NCI-H1436 (cell line): Measurements from ENCODE around the gene MGAT5.
A peak's percentile ranks its signal among the peaks of the same experiment; 100 is the strongest.

Experiments
- DNase-seq: peaks from one replicate; lab custom pipeline; 2025; lab: John Stamatoyannopoulos, UW

MGAT5 gene

GRCh38 chr2:134401081-134401497, 147.2 kb downstream of the MGAT5 start:
- DNase-seq = no peak

GRCh38 chr2:134401789-134402188, 147.9 kb downstream of the MGAT5 start:
- no peak for DNase-seq

GRCh38 chr2:134402410-134402809, 148.5 kb downstream of the MGAT5 start:
- DNase-seq = no peak

GRCh38 chr2:134405611-134406081, 151.8 kb downstream of the MGAT5 start:
- DNase-seq = no peak

DNA sequence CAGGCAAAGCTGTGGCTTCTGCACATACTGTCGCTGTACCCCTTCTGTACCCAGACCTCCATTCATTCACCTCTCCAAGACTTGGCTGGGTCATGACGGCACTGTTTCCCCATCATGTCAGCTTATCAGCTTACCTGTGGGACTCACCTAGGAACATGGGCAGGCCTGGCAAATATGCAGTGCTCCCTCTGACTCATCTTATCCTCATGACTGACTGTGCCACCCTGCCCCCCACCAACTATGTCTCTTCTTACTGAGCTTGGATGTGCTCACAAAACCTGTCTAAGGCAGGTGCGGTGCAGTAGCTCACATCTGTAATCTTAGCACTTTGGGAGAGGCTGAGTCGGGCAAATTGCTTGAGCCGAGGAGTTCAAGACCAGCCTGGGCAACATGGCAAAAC, 152.4 kb downstream of the MGAT5 start:
- no peak for DNase-seq

GRCh38 chr2:134406736-134407135, 152.9 kb downstream of the MGAT5 start:
- no peak for DNase-seq

DNA sequence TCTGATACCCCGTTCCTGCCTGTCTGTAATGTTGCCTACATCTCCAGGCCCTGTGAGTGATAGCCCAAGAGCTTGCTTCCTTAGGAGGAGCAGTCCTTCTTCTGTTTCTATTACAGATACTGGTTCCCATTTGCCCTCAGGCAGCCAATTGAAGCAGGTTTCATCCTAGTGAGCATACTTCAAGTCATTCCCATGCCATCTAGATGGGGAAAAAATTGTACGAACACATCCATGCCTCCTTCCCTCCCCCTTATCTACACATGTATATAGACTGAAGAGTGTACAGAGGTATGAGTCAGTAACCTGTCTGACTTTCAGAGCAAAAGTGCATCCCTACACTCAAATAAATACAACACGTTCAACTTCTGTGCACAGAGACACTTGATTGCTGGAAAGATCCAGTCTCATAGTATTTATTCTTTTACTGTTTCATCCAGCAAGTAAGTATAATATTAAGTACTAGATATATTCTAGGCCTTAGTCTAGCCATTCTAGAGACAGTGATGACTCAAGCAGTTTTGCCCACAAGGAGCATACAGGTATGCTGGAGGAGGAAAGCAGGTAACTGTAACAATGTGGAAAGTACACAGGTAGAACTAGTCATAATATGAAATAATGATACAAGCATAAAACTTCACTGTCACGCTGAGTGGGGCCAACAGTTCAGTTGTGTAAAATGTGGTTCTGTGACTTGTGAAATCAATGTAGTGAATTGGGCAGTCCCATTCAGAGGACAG, 153.4 kb downstream of the MGAT5 start:
- DNase-seq = no peak

GRCh38 chr2:134408386-134408785, 154.5 kb downstream of the MGAT5 start:
- DNase-seq = no peak

DNA sequence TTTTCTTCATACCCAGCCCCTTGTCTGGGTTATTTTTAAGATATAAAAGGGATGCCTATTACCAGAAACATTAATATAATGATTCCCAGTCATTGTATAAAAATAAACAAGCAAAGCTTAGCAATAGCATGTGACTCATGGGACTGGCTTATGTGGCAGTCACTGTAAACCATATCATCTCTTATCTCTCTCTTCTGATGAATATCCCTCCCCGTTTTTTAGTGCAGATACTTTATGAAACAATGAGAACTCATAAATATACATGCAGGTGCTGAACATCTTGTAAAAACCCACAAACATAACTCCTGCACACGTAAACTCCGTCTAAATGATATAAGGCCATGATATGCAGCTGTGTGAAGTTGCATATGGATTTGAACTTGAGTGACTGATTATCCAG, 154.9 kb downstream of the MGAT5 start:
- no peak for DNase-seq

- DNase-seq = no peak
Observed at GRCh38 chr2:134410006-134410405, 156.1 kb downstream of the MGAT5 start.

GRCh38 chr2:134410831-134411231, 157.0 kb downstream of the MGAT5 start:
- DNase-seq = no peak

DNA sequence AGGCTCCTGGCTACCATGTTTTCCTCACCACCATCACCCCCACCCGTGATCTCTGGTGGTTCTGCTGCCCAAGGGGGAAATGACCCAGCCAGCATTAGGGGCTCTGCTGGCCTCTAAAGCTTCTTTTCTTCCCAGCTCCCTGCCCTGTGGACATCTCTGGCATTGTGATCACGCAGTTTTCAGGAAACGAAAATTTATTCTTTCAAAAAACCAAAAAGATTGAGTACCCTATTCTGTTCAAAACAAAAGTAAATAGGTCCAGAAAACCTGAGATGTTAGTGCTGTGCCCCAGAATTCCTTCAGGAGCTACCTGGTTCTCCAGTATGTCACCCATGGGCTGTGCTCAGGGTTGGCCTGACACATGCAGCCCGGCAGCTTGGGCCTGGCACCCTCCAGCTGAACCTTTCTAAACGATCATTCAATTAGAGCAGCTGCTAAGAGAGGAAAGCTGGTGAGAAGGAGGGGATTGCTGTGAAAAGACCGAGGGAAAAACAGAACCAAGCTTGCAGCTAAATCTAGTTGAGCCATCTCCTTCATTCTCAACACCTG, 157.5 kb downstream of the MGAT5 start:
- peak; percentile 72 for DNase-seq

DNA sequence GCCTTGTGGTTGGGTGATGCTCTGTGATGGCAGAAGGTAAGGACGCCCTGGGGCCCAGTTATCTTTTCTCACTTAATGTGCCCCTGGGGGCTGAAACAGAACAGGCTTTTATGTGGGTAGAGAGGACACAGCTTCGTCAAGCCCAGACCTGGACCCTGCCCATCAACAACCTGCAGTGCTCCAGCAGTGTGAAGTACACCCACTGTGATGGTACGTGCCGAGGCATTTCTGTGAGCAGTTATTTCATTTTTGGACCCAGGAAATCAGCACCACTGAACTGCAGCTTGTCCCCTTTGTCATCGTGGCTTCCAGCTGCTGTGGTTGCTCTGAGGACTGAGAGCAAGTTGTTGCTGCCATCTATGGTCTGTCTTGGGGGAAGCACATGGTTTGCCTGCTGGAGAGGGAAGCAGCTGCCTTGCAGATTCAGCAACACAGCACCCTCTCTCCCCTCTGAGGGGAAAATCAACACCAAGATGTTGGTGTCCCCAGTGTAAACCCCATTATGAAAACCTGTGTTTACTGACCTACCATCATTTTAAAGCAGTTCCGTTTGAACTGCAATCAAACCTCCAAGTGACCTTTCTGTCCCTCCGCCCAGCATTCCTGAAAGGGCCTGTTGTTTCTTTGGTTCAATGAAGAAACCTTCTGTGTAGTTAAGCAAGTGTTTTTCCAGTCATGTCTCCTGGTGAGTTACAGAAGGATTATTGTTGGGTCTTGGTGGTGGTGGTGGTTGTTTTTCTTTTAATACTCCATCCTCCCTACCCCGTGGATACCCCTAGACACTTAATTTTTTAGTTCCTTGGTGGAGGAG, 158.2 kb downstream of the MGAT5 start:
- peak; percentile 78 for DNase-seq

DNA sequence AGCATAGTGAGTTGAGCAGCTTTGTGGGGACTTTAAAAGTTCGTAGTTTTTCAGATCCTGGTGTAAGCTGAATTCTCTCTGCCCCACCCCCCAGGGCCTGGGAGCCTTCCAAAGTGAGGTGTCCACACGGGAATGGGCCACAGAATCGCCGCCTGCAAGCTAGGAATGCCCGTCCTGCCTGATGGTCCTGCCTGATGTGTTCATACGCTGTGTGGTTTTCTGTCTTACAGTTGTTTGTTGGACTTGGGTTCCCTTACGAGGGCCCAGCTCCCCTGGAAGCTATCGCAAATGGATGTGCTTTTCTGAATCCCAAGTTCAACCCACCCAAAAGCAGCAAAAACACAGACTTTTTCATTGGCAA, 158.7 kb downstream of the MGAT5 start:
- no peak for DNase-seq

DNA sequence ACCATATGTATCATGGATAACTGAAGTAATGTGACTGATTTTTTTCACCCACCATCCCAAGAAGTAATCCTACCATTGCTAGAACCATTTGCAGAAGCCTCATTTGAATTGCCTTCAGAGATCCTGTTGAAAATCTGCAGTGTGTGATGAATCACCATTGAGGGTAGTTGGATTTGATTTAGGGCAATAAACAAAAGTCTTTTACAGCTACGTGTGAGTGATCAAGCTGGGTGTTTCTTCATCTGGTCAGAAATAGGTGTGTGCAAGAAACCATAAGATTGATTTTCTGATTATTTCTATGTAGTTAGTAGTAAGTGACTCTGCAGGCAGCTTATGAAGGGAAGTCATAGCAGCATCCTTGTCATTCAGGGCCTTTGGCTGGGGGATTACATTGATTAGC, 159.6 kb downstream of the MGAT5 start:
- DNase-seq = no peak

DNA sequence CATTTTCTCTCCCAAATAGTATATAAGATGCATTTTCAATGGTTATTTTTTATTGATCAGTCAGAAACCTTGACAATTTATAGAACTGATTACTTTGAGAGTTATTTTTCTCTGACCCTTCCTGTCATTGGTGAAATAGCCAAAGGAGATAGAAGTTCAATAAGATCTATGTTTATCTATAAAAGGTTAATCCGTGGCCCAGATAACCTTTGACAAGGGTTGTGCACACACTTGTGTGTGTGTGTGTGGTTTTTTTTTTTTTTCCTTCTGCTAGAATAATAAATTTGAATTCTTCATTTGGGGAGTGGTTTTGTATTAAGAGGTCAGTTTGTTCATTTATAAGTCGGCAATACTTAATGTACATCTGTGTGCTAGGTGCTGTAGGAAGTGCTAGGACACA, 160.0 kb downstream of the MGAT5 start:
- DNase-seq = no peak

GRCh38 chr2:134416018-134416417, 162.1 kb downstream of the MGAT5 start:
- DNase-seq = no peak

GRCh38 chr2:134416637-134417036, 162.8 kb downstream of the MGAT5 start:
- no peak for DNase-seq

DNA sequence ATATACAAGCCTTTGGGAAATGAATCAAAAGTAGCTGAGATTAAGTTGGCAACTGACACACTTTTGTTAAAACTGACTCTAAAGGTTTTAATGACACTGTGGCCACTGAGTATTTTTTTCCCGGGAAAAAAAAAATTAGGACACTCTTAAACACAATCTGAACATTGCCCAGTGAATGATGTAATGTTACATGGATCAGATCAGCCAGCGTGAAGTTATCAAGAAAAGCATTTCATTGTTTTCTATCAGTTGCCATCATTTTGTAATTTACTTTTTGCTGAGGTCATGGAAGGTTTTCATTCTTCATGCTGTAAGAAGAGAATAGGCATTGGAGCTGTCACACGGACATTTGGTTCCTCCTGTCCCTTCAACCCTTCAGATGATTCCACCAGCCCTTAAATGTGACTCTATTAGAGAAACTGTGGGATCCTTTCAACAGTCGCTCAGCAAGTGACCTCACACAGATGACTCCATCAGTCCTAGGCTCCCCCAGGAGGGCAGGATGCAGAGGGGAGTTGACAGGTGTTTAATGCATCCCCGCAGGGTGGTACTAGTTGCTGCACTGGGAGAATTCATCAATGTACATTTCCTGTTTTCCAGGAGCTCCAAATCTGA, 164.2 kb downstream of the MGAT5 start:
- DNase-seq = no peak

DNA sequence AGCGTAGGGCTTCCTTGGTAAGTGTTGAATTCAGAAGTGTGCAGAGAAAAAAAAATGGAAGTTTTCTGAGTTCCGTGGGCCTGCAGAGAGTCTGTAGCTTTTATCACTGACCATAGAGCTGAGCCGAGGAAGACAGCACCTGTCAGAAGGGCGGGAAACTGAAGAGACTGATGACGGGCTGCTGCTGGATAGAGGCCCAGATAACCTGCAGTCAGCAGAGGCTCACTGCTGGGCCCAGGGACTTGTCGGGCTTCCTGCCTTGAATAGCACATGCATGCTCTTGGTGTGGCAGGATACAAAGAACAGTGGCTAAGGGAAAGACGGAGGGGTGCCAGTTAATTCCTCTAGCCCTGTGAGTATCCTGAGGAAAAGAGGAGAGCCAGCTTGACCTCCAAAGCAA, 166.4 kb downstream of the MGAT5 start:
- DNase-seq = no peak

DNA sequence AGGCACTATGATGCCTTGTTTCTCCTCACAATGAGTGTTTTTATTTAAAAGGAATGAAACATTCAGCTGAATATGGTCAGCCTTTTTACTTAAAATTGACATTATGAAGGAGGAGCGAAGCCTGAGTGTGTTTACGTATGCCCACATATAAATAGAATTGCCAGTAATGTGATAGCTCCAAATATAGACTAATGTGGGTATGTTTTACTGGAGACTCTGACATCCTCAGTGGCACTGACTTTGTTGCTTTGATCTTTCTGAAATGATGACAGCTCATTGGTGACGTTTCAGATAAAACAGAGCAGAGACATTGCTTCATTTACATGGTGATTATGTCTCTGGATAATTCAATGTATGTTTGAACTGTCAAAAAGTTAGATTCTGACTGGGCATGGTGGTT, 167.0 kb downstream of the MGAT5 start:
- DNase-seq = no peak

GRCh38 chr2:134421556-134422328, 167.9 kb downstream of the MGAT5 start:
- DNase-seq = no peak
